GM21825 (cell line): Measurements from ENCODE around the gene RASSF3.

Source experiments
- ATAC-seq: cut with Tn5 transposase; IDR thresholded peaks from one replicate; pipeline ENCODE4 v1.9.1; 2021; ENCODE audit warnings: mild to moderate bottlenecking, moderate library complexity; ENCODE audit not compliant: unreplicated experiment

The RASSF3 gene

DNA sequence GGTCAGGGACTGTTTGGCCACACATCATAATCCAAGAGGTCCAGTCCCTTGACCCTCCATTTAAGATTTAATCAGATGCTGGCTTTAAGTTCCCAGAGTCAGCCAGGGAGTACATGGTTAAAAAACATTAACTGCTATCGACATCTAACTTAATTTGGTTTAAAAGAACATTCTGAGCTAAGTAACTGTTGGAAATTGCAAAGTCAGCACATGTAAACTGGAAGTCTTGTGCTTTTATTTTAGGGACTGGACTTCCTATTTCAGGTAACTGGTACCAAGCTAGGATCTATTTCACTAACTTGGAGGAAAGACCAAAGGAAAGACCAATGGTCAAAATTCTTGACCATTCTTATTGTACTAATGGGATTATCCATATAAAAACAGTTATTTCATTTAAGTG is 108.4 kb downstream of the RASSF3 start:
- ATAC-seq = no peak

DNA sequence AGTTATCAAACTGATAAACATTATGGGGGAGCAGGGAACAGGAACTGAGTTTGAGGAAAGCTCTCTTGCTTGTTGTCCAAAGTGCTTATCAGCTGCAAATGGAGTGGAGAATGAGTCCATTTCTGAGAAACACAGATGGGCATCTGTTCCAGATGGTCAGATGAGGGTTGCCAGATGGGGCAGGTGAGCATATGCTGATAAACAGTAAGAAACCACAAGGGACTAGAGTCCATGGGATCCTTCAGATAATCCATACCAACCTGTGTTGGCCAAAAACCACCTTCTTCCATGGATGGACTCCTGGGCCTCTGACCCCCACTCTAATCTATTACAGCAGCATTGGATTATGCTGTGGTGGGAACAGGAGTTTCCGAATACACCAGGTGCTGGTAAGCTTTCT is 110.6 kb downstream of the RASSF3 start:
- ATAC-seq = no peak

- ATAC-seq = no peak
Observed at GRCh38 chr12:64722835-64723234, 112.5 kb downstream of the RASSF3 start.

GRCh38 chr12:64723630-64724029 is 113.3 kb downstream of the RASSF3 start:
- ATAC-seq = no peak

DNA sequence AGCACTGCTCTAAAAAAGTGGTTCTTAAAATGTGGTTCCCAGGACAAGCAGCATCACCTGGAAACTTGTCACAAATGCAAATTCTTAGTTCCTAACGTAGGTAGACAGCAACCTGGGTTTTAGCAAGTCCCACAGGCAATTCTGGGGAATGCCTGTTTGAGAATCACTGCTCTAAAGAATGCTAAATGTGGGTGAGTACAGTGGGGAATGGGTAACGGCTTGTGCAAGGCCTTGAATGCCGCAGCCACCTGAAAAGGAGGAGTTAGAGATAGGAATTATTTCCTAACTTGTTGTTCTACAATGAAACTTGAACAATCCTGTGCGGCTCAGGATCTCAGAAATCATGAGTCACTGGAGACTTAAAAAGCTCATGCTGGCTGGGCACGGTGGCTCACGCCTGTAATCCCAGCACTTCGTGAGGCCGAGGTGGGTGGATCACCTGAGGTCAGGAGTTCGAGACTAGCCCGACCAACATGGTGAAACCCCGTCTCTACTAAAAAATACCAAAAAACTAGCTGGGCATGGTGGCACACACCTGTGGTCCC is 114.0 kb downstream of the RASSF3 start:
- ATAC-seq = no peak

DNA sequence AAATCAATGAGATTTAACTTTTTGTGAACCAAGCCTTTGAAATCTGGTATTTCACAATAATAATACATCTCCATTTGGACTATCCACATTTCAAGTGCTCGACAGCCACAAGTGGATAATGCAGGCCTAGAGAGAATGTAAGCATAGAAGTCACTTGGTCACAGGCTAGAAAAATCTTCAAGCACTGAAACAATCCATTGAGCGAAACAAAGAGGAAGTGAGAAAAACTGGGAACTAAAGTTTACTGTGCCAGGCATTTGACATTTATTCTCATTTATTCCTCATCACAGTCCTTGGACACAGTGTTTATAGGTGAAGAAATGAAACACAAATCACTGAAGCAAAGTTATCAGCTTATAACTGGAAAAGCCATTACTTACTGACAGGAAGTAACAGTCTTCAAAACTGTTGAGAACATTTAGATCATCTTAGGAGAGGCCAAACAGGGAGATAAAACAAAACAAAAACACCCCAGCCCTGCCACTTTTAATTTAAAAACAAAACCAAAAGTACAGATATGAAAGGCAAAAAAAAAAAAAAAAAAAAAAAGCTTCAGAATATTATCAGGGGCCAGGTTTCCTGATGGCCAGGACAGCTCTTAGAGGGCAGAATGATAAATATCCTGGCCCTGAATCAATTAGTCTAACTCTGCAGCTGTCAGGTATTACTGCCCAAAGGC is 119.8 kb downstream of the RASSF3 start:
- ATAC-seq = no peak

DNA sequence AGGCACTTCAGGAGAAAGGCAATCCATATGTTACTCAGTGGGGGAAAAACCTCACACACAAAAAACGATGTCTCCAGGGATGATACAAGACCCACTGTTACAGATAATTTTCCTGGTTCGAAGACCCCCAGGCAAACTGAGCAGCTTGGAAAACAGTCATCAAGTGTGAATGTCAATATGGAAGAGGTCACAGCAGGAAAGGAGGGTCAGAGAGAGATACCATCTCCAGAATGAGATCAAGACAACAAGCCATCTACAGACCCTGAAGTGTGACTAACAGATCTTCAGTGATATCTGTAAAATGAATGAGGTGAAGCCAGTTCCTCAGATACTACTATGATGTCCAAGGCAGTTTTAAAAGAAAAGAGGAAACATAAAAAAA is 120.3 kb downstream of the RASSF3 start:
- ATAC-seq = no peak

DNA sequence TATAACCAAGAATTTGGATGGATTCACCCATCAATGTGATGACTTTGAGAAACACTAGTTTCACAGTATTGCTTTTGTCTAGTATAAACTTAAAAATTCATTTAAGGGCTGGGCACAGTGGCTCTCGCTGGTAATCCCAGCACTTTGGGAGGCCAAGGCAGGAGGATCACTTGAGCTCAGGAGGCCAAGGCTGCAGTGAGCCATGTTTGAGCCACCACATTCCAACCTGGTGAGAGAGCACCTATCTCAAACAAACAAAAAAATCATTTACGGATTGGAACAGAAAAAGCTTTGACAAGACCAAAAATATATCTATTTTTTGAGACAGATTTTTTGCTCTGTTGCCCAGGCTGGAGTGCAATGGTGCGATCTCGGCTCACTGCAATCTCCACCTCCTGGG is 121.4 kb downstream of the RASSF3 start:
- no peak for ATAC-seq

DNA sequence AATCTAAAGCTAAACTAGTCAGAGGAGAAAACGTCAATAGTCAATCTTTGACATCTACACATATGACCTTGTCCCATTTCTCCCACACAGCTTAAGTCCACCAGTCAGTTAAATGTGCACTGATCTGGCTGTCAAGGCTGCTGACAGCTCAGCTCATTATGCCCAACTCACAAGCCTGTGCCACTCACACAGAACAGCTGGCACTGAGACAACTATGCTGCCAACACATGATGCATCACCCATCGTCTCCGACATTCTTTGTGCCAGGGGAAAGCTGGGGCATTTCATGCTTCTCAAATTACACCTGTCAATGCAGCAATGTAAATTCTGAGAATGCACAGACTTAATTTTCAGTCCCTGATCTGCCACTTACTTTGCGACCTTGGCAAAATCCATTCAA is 123.6 kb downstream of the RASSF3 start:
- ATAC-seq = no peak

DNA sequence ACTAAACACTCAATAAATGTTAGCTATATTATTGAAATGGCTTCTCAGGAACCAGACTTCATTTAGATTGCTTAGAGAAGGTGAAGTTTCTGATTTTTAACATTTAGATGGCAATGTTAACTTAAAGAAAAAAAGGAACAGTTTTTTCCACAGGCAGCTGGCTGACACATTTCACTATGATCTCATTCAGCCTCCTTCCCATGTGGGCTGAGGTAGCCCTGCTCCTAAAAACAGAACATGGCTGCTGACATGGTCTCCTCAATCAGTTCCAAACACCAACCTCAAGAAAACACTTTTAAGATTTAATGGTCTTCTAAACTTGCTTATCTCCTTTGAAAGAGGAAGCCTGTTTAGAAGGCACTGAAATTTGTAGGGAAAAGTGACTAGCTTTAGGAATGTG is 125.1 kb downstream of the RASSF3 start:
- ATAC-seq = no peak

DNA sequence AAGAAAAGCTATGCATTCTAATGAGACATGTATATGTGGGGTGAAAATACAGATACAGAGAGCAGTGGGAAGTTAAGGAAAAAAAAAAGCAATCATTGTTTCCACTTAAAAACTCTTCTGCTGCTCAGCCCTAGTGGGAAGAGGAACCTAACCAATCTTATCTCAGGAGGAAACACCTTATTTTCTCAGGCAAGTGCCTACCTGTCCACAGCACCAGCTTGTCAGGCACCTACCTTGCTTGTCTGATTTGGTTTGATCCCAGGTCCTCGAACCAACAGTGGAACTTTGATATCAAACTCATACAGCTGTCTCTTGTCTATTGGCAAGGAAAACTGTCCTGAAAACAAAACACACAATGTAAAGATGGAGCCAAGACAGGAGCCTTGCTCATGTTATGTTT is 126.5 kb downstream of the RASSF3 start:
- no peak for ATAC-seq

- no peak for ATAC-seq
Observed at GRCh38 chr12:64737539-64737938, 127.2 kb downstream of the RASSF3 start.

DNA sequence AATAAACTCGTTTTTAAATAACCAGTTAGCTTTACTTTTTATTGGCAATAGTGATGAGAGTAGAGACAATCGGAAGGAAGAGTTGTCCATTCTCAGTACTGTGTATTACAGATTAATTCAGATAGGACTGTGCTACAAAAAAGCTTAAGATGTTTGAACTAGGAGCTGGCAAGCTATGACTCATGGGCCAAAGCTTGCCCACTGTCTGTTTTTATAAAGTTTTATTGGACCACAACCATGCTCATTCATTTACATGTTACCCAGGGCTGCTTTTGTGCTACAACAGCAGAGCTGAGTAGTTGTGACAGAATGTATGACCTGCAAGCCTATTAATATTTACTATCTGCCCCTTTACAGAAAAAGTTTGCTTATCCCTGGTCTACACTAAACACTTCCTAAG is 129.5 kb downstream of the RASSF3 start:
- ATAC-seq = no peak

GRCh38 chr12:64740646-64741045 is 130.4 kb downstream of the RASSF3 start:
- no peak for ATAC-seq

DNA sequence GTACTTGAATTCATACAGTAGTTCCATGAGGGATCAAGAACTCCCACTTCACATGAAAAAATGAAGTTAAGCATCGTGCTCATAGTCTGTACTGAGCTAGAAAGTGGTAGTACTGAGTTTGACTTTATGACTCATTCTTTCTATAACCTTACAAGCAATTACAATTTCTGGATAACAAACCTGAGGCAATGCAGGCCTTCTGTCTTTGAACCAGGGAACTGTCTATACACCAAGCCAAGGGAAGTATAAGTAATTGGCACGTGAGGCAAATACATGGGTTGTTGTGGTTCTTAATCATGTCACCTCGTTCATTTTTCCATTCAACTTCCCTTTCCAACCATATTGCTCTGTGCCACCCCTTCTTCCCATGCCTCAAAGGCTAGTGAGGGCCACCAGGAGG is 132.1 kb downstream of the RASSF3 start:
- ATAC-seq = no peak

- ATAC-seq = no peak
Observed at GRCh38 chr12:64743206-64743605, 132.9 kb downstream of the RASSF3 start.

GRCh38 chr12:64744422-64745258 is 134.3 kb downstream of the RASSF3 start:
- ATAC-seq = no peak

- no peak for ATAC-seq
Observed at GRCh38 chr12:64745259-64745807, 135.0 kb downstream of the RASSF3 start.

DNA sequence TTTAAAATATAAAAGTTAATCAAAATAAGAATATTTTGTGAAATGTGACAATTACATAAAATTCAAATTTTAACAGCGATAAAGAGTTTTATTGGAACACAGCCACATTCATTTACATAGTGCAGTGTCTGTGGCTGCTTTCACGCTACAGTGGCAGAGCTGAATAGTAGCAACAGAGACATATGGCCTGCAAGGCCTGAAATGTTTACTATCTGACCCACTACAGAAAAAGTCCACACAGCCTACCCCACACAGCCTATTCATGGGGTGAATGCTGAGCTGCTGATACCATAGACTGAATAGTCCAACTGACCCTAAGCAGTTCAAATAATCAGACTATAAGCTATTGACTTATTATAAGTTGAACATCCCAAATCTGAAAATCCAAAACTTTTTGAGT is 135.7 kb downstream of the RASSF3 start:
- no peak for ATAC-seq

- no peak for ATAC-seq
Observed at GRCh38 chr12:64746663-64747062, 136.4 kb downstream of the RASSF3 start.
